ENCODE data around the gene P2RX7.

The P2RX7 gene

DNA sequence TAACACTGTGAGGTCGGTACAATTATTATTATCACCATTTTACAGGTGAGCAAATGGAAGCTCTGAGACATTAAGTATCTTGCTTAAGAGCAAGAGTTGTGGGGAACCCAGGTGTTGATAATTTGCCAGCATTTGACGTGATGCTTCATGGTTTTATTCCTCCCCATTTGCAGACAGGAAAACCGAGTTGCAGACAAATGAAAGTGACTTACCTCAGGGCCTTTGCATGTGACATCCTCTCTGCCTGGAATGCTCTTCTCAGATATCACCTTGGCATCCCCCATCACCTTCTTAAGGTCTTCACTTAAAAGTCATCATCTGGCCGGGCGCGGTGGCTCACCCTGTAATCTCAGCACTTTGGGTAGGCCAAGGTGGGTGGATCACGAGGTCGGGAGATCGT, 21.0 kb upstream of the P2RX7 start:
- no peak for DNase-seq

DNA sequence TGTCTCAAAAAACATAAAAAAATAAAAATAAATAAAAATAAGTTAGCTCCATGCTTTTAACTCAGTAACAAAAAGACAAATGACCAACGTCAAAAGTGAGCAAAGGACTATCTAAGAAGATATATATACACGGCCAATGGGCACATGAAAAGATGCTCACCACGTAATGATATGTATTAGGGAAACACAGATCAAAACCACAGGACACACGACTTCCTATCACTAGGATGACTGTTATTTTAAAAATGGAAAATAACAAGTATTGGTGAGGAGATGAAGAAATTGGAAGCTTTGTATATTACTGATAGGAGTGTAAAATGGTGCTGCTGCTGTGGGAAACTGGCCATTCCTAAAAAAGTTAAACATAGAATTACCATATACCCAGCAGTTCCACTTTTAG, 20.2 kb upstream of the P2RX7 start:
- DNase-seq: no peak

DNA sequence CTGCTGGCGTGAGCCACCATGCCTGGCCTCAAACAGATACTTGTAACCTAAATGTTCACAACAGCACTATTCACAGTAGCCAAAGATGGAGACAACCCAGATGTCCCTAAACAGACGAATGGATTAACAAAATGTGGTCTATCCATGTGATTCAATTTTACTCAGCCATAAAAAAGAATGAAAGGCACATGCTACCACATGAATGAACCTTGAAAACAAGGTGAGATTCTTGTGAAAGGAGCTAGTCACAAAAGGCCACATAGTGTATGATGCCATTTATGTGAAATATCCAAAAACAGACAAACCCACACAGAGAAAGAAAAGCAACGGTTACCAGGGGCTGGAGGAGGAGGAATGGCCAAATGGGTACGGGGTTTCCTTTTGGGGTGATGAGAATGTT, 19.6 kb upstream of the P2RX7 start:
- no peak for DNase-seq

DNA sequence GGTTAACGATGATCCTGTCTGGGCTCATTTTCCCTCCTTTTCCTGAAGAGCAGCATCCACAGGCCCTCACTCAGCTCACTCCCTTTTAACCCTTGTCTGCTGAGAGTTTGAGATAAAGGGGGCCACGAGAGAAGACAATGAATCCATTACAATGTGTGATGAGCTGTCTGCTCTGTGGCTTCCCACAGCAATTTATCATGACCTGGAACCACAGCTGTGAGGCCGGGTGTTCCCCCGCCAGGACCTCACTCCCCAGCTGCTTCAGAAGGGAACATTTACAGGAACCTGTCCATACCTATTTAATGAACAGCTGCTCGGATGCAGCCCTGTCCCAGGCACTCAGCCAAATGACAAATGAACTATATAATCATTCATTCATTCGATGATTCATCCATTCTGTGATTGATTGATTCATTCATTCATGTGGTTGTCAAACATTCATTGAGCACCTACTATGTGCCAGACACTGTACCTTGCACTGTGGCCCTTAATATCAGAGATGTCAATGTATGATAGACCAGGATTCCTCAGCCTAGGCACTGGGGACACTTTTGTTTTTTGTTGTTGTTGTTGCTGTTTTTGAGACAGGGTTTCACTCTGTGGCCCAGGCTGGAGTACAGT, 18.5 kb upstream of the P2RX7 start:
- DNase-seq: no peak

DNA sequence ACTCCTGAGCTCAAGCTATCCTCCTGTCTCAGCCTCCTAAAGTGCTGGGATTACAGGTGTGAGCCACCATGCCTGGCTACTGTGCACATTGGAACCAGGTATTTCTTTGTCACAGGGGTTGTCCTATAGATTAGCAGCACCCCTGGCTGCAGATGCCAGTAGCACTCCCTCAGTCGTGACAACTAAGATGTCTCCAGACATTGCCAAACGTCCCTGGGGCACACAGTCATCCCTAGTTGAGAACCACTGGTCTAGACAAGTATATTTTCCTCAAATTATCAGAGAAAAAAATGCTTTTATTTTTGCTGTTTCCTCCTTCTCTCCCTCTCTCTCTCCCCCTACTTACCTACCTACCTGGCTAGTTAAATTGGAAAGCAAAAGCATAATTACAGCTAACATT, 17.9 kb upstream of the P2RX7 start:
- DNase-seq: no peak

DNA sequence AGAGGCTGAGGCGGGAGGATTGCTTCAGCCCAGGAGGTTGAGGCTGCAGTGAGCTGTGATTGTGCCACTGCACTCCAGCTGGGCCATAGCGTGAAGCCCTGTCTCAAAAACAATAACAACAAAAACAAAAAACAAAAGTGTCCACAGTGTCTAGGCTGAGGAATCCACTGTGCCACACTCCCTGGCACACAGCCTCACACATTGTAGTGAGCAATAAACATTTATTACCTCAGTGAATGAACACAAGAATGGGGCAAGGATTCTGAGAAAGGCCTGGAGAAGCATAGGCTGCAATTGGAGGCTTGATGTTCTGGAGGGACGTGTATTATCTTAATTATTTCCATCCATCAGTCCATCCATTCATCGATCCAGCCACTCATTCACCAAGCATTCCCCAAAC, 17.1 kb upstream of the P2RX7 start:
- DNase-seq: no peak

DNA sequence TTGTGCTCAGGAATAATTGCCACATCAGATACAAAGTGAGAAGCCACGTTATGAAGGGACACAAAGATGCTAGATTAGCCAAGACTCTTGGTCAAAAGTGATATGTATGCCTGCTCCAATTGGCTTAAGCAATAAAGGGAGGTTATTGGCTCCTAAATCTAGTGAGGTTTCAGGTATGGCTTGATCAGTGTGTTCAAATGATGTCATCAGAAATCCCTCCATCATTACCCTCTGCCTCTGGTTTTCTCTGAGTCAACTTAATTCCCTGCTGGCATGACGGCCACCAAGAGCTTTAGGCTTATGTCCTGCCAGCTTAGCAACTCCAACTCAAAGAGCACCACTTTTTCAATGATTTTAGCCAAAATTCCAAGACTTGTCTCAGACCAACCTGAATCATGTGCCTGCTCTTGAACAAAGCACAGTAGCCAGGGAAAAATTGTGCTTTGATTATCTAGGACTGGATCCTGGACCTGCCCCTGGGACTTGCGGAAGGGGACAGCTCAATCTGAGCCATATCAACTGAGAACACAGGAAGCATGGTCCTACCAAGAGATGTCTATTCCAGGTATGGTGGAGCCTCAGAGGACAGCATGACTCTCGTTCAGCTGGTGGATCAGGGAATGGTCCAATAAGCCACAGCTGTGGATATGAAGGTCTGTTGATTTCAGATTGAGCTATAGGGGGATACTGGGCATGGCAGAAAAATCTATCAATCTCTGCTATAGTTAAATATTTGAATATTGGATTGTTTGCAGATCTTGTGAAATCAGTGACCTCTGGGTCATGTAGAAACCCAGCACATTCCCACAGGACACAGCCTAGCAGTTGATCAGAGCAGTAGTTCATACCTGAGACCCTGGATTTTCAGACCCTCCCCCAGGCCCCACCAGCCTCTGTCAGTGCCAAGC, 16.1 kb upstream of the P2RX7 start:
- no peak for DNase-seq

DNA sequence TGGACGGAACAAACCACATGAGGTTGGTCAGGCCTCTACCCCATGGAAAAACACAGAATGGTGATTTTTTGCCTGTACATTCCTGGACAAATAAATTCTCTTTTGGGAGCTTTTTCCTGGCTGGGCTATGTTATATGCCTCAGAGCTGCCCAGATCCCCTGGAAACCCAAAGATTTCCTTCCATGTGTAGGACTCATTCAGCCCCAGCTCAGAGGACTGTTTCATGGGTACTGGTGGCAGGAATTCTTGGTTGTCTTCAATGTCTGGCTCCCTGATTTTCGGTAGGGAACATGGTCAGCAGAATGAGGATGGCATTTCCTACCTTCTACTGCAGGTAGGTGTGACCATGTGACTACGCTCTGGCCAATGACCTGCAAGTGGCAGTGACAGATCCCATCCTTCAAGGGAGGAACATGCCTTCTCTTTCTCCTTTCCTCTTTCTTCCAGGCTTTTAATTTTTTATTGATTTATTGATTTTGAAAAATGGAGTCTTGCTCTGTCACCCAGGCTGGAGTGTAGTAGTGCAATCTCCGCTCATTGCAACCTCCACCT, 15.4 kb upstream of the P2RX7 start:
- no peak for DNase-seq

DNA sequence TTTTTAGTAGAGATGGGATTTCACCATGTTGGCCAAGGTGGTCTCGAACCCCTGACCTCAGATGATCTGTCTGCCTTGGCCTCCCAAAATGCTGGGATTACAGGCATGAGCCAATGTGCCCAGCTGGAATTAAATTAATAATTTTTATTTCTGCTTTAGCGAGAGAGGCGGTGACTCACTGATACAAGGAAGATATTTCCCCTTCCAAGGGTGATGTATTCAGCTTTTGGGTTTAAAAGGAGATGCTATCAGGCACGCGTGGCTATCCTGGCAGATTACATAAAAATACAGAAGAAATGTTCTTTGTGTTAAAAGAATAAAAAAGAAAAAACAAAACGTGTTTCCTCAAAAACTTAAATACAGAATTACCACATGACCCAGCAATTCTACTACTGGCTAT, 12.4 kb upstream of the P2RX7 start:
- no peak for DNase-seq

DNA sequence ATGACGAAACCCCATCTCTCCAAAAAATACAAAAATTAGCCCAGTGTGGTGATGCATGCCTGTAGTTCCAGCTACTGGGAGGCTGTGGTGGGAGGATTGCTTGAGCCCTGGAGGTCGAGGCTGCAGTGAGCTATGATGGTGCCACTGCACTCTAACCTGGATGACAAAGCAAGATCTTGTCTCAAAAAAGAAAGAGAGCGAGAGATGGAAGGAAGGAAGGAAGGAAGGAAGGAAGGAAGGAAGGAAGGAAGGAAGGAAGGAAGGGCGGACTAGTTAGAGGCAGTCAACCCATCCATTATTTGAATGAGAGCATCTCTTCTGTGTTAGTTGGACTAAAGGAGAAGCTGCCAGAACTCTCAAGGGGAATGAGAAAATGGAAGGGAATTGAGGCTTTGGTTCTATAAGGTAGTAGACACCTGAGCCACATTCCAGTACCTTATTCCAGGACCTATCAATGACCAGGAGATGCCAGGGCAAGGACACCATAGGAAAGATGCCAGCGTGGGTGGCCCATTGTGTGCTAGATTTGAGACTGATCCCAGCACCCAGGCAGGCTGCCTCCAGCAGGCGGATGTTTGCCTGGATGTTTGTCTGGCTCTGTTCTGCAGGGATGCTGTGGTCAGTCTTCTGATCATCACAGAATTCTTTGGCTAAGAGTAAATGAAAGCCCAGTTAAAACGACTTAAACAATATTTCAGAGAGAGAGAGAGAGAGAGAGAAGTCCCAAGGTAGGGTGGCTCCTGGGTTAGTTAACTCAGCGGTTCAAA, 11.5 kb upstream of the P2RX7 start:
- DNase-seq: no peak

DNA sequence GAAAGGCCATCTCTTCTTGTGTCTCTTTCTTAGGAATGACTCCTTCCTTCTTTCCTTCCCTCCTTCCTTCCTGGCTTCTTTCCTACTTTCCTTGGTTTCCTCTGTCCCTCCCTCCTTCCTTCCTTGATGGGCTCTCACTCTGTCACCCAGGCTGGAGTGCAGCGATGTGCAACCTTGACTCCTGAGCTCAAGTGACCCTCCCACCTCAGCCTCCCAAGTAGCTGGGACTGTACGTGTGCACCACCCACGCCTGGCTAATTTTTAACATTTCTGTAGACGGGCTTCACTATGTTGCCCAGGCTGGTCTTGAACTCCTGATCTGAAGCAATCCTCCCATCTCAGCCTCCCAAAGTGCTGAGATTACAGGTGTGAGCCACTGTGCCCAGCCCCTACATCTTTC, 10.9 kb upstream of the P2RX7 start:
- DNase-seq: no peak

DNA sequence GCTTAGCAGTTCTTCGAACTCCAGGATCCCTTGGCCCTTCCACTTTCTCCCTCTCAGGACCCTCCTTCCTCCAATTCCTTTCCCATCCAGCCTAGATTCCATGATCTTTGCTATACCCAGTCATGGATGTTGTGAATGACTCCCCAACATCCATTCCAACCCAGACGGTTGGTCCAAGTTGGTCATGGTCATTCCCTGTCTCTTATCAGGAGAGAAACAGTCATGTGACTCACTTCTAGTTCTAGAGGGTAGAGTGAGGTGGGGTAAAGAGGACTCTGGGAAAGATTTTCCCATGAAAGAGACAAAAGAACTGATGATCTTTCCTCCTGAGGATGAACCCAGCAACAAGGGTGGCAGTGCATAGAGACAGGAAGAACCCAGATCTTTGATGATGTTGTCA, 9.2 kb upstream of the P2RX7 start:
- DNase-seq: no peak

DNA sequence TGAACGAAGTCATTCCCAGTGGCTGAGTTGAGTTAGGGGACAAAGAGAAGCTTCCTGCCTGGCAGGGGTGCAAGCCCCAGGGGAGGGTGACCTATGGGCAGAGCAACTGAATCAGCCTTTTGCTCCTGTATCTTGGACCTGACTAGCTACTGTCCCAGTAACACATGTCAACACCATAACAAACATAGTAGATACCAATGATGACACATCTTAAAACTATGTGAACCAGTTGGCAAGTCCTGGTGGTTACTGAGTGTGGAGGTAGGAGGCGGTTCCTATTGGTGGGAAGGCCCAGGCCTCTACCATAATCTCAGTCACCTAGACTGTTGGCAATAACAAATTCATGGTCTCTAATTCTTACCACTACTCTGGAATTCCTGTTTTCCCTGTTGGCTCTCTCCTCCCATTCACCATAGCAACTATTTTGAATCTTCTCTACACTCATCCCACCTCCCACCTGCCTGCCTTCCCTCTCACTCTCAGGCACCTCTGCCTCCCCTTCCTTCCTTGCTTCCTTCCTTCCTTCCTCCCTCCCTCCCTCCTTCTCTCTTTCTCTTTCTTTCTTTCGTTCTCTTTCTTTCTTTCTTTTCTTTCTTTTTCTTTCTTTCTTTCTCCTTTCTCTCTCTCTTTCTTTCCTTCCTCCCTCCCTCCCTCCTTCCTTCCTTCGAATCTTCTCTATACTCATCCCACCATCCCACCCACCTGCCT, 8.1 kb upstream of the P2RX7 start:
- DNase-seq: peak in 1 of 2 experiments; percentile 20

DNA sequence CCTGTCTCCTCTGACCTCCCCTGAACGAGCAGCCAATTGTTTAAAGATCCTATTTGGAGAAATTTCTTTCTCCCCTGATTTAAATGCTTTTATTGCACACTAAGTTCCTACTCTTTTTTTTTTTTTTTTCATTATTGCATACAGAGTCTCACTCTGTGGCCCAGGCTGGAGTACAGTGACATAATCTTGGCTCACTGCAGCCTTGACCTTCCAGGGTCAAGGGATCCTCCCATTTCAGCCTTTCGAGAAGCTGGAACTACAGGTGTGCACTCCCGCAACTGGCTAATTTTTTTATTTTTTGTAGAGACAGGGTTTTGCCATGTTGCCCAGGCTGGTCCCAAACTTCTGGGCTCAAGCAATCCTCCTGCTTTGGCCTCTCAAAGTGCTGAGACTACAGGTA, 5.2 kb upstream of the P2RX7 start:
- DNase-seq: no peak

DNA sequence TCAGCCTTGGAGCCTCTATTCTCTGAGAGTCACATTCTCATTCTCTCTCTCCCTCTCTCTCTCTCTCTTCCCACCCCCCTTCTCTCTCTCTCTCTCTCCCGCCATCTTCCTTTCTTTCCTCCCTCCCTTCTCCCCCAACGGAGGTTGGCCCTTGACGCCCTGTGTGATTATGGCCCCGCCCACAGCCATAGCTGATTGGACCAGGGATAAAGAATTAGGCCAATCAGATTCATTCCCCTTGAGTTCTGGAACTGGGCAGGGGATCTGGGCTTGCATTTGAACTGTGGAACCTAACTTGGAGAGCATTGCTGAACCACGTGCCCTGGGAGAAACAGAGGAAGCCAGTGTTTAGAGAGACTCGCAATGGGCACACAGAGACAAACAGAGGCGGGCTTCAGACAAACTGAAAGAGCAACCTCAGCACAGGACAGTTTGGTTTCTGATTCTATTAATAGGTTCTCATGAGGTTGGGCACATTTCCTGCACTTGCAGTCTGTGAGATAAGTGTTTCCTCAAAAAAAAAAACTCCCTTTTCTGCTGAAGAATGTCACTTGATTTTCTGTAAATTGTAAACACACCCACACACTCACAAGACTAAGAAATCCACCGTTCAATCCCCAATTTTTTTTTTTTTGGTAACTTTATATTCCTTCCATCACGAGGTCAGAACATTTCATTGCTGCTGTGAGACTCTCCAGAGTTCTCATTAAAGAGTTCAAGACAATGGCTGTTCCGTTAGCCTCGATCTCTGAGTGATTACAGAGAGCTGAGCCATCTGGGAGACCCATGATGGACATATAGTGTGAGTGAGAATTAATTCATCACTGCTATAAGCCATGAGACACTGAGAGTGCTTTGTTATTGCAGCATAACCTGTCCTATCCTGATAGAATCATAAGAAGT, 3.5 kb upstream of the P2RX7 start:
- peak; percentile 86 to 90 for DNase-seq

DNA sequence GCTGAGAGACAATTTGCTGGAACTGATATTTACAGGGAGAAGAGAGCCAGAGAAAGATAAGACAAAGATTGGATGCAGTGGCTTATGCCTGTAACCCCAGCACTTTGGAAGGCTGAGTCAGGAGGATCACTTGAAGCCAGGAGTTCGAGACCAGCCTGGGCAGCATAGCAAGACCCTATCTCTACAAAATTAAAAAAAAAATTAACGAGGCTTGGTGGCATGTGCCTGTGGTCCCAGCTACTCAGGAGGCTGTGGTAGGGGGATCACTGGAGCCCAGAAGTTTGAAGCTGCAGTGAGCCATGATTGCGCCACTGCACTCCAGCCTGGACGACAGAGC, 2.9 kb upstream of the P2RX7 start:
- no peak for DNase-seq

DNA sequence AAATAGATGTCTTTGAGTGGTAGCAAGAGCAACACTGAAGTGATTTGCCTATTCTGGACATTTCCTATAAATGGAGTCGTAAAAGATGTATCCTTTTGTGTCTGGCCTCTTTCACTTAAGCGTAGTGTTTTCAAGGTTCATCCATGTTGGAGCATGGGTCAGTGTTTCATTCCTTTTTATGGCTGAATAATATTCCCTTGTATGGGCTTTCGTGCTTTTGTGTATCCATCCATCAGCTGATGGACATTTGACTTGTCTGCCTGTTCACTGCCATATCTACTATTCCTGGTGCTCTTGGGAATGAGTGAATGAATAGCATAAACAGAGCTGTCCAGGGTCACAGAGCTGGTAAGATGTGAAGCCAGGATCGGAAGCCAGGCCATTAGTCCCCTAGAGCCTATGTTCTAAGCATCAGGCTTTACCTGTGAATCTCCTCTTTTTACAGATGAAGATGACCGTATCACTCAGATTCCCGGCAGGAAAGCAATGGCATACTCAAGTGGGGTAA, 1.8 kb upstream of the P2RX7 start:
- no peak for DNase-seq

DNA sequence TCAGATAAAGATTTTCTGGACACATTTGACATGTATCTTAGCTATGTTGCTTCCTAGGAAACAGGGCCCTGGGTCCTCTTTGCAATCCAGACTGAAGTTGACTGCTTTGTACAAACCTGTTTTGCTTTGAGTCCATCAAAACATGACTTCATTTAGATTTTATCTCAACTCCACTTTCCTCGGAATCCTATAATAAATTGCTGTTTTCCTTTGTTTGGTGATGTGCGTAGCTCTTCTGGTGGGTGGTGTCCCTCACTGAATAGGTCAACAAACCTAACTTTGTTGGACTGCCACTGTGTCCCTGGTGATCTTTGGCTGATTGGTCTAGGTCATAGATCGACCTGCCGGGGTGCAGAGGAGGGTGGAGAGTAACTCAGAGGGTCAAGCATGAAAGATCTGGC, 735 bp upstream of the P2RX7 start:
- no peak for DNase-seq

DNA sequence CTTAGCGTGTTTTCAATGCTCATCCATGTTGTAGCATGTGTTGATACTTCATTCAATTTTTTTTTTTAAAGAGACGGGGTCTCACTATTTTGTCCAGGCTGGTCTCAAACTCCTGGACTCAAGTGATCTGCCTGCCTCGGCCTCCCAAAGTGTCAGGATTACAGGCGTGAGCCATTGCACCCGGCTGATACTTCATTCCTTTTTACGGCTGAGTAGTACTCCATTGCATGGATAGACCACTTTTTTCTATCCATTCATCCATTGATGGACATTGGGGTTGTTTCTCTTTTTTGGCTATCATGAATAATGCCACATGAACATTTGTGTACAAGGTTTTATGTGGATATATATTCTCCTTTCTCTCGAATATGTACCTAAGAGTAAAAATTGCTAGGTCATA, 1.2 kb downstream of the P2RX7 start:
- DNase-seq: no peak

DNA sequence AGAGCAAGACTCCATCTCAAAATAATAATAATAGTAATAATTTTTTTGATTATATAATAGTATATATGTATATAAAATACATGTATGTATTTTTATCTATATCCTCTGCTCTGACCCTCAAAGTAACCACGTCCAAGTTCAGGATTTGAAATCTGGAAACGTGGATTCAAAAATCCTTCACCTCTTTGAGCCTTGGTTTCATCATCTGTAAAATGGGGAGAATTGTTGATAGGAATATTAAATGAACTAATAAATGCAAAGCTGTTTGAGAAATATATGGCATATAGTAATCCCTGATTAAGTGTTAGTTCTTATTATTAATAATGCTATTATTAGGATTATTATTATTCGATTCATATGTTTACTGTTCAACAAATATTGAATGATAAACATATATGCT, 2.6 kb downstream of the P2RX7 start:
- no peak for DNase-seq

DNA sequence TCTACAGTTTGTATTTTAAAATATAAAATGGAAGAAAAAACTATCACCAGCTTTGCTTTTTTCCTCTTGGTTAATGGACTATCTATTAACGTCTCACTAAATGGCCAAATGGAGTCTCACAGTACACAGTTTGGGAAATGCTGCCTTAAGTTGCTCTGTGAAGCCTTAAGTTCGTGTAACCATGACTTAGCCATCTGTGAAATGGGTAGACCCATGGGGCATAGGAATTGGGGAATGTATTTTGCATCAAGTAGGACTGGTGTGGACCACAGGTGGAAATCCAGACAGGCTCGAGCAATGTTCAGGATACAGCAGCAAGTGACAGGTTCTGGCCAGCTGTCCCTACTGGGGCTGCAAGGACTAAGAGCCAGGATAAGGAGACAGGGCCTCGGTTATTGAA, 4.8 kb downstream of the P2RX7 start:
- no peak for DNase-seq

DNA sequence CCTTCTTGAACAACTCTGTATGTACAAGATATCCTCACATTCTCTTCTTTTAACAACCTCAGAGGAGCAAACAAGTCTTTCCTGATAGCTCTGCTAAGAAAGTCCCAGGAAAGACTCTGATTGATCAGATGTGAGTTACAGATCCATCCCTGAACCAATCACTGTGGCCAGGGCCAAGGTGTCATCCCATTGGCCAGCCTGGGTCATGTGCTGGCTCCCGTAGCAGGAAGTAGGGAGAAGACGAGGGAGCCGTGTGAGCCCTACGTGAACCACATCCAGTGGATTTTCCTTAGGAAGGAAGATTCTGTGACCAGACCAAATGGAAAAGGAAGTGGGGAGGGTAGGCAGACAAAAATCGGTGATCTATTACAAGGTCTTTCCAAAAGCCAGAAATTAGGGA, 5.6 kb downstream of the P2RX7 start:
- DNase-seq: no peak

Data from activated CD4-positive, alpha-beta T cell treated with anti-CD3 and anti-CD28 coated beads, Interleukin-2, amount 50 U/mL, for 48 hours (primary cell).